Activated CD8-positive, alpha-beta T cell treated with anti-CD3 and anti-CD28 coated beads for 36 hours (primary cell): ENCODE data around the gene NRG3. TPM values are rescaled to one million over a fixed set of nuclear protein-coding genes. Genes with fewer than 3 reads are reported as not detected.

ENCODE experiments used
- ATAC-seq: fragments of 200-7000 bp; cut with Tn5 transposase; one replicate; pipeline ENCODE4 v1.10.0; 2021; ENCODE audit warnings: mild to moderate bottlenecking, moderate library complexity
- CTCF ChIA-PET: fragments of 350-600 bp; sonication (Branson Sonifier 250); formaldehyde crosslinking; loops from one replicate; lab custom pipeline; 2021; ENCODE audit warnings: antibody characterized with exemption; lab: Charles Lee
- POLR2A ChIA-PET: fragments of 350-600 bp; sonication (Branson Sonifier 250); formaldehyde crosslinking; loops from one replicate; lab custom pipeline; 2021; ENCODE audit warnings: antibody characterized with exemption; lab: Charles Lee
- DNase-seq: peaks from one replicate; pipeline ENCODE4 v3.0.0-alpha.2; 2020
- H3K27ac Mint-ChIP-seq: one replicate; pipeline ENCODE4 v1.8.0; 2021; ENCODE audit warnings: mild to moderate bottlenecking, mixed read lengths
- H3K27me3 Mint-ChIP-seq: one replicate; pipeline ENCODE4 v1.8.0; 2021; ENCODE audit warnings: mixed read lengths
- H3K36me3 Mint-ChIP-seq: one replicate; pipeline ENCODE4 v1.8.0; 2021; ENCODE audit warnings: low read depth, mixed read lengths
- H3K4me1 Mint-ChIP-seq: one replicate; pipeline ENCODE4 v1.8.0; 2021; ENCODE audit warnings: low read depth, mixed read lengths
- H3K4me3 Mint-ChIP-seq: one replicate; pipeline ENCODE4 v1.8.0; 2021; ENCODE audit warnings: mild to moderate bottlenecking, moderate library complexity, mixed read lengths
- H3K9me3 Mint-ChIP-seq: one replicate; pipeline ENCODE4 v1.8.0; 2021; ENCODE audit warnings: mixed read lengths
- CTCF ChIP-seq: fragments of 200-600 bp; IDR thresholded peaks from one replicate; pipeline ENCODE4 v1.8.0; 2022; ENCODE audit warnings: antibody characterized with exemption, mild to moderate bottlenecking
- intact Hi-C: fragments of 100-400 bp; cut with micrococcal nuclease; formaldehyde crosslinking; loops from one replicate; pipeline ENCODE4 v1.10.0; 2022
- total RNA-seq, 2 experiments: library from RNA; stranded (reverse); gene quantifications; one replicate each; pipeline ENCODE4 v1.2.3, GENCODE V29; 2021

Gene NRG3
- total RNA-seq, 2 experiments from 2014 or later: not detected

- no peaks in the 10 kb centered on the region for H3K27me3 Mint-ChIP-seq
- intact Hi-C loops: no loop called here
- ATAC-seq (no peak), DNase-seq (no peak)
- TF ChIP-seq CTCF: no peak
- POLR2A ChIA-PET: no interaction called here
- H3K27ac Mint-ChIP-seq: no peak overlapping the region
- no peaks in the 10 kb centered on the region for H3K36me3 Mint-ChIP-seq
- H3K9me3 Mint-ChIP-seq: peaks cover 3% of the 10 kb centered on the region
- no peaks in the 10 kb centered on the region for H3K4me1 Mint-ChIP-seq
- no peak overlapping the region for H3K4me3 Mint-ChIP-seq
- CTCF ChIA-PET: no interaction called here
Observed at GRCh38 chr10:82768040-82768439, 893.0 kb downstream of the NRG3 start.

- ATAC-seq: no peak
- DNase-seq: no peak
- Mint-ChIP-seq H3K4me3 (no peak overlapping the region), H3K9me3 (peaks cover 5% of the 10 kb centered on the region), H3K36me3 (no peaks in the 10 kb centered on the region), H3K27me3 (no peaks in the 10 kb centered on the region), H3K27ac (no peak overlapping the region), H3K4me1 (no peaks in the 10 kb centered on the region)
- no peak for TF ChIP-seq CTCF
- CTCF ChIA-PET: no interaction called here
- intact Hi-C loops: no loop called here
- POLR2A ChIA-PET: no interaction called here
Observed at GRCh38 chr10:82778908-82779307, 903.9 kb downstream of the NRG3 start.

GRCh38 chr10:82796510-82796909 is 921.5 kb downstream of the NRG3 start:
- H3K27me3 Mint-ChIP-seq: no peaks in the 10 kb centered on the region
- DNase-seq (no peak), ATAC-seq (no peak)
- H3K4me1 Mint-ChIP-seq: no peaks in the 10 kb centered on the region
- TF ChIP-seq CTCF: peak; percentile 14
- ChIA-PET CTCF (no interaction called here), POLR2A (no interaction called here)
- no peak overlapping the region for H3K4me3 Mint-ChIP-seq
- H3K36me3 Mint-ChIP-seq: no peaks in the 10 kb centered on the region
- intact Hi-C loops: no loop called here
- peaks cover 2% of the 10 kb centered on the region for H3K9me3 Mint-ChIP-seq
- H3K27ac Mint-ChIP-seq: no peak overlapping the region

GRCh38 chr10:82801289-82801688 is 926.3 kb downstream of the NRG3 start:
- H3K4me1 Mint-ChIP-seq: no peaks in the 10 kb centered on the region
- no peak for TF ChIP-seq CTCF
- DNase-seq (no peak), ATAC-seq (no peak)
- no peak overlapping the region for H3K4me3 Mint-ChIP-seq
- peaks cover 2% of the 10 kb centered on the region for H3K9me3 Mint-ChIP-seq
- ChIA-PET POLR2A (no interaction called here), CTCF (no interaction called here)
- H3K36me3 Mint-ChIP-seq: no peaks in the 10 kb centered on the region
- intact Hi-C loops: no loop called here
- H3K27me3 Mint-ChIP-seq: no peaks in the 10 kb centered on the region
- no peak overlapping the region for H3K27ac Mint-ChIP-seq

GRCh38 chr10:82811621-82812020 is 936.6 kb downstream of the NRG3 start:
- no peak overlapping the region for H3K27ac Mint-ChIP-seq
- no peak overlapping the region for H3K4me3 Mint-ChIP-seq
- no peaks in the 10 kb centered on the region for H3K27me3 Mint-ChIP-seq
- TF ChIP-seq CTCF: peak; percentile 31
- CTCF ChIA-PET: interaction anchor here (0.7 to 1.4 kb wide), 3 partner anchors 11 to 1060 kb away, joined by 3 to 6 read pairs (median 3); no protein-coding TSS in a partner anchor
- H3K9me3 Mint-ChIP-seq: no peaks in the 10 kb centered on the region
- H3K4me1 Mint-ChIP-seq: no peaks in the 10 kb centered on the region
- intact Hi-C loops: no loop called here
- ATAC-seq (no peak), DNase-seq (no peak)
- POLR2A ChIA-PET: no interaction called here
- no peaks in the 10 kb centered on the region for H3K36me3 Mint-ChIP-seq
